Loucy (cell line): ENCODE results near the gene HHATL.

Source experiments
- H2AFZ ChIP-seq: fragments of 200-600 bp; sonication (generic); 2 replicates; pipeline ENCODE4 v1.6.0; 2016; ENCODE audit warnings: antibody characterized with exemption, mild to moderate bottlenecking, low read length, moderate library complexity
- H3F3A ChIP-seq: fragments of 200-600 bp; 2 replicates; pipeline ENCODE4 v1.6.0; 2016; ENCODE audit warnings: antibody characterized with exemption, low read depth, mild to moderate bottlenecking
- H3K27me3 ChIP-seq: fragments of 200-600 bp; sonication (generic); 2 replicates; pipeline ENCODE4 v1.6.1; 2014; ENCODE audit warnings: low read length, mild to moderate bottlenecking; ENCODE audit not compliant: insufficient read depth, poor library complexity, severe bottlenecking
- H3K36me3 ChIP-seq: fragments of 200-600 bp; sonication (generic); 2 replicates; pipeline ENCODE4 v1.6.1; 2016; ENCODE audit warnings: low read length; ENCODE audit not compliant: insufficient read depth
- H3K4me1 ChIP-seq: fragments of 200-600 bp; sonication (generic); 2 replicates; pipeline ENCODE4 v1.5.1; 2014; ENCODE audit warnings: low read length, mild to moderate bottlenecking; ENCODE audit not compliant: insufficient read depth, poor library complexity, severe bottlenecking
- H3K4me2 ChIP-seq: fragments of 200-600 bp; sonication (generic); 2 replicates; pipeline ENCODE4 v1.6.0; 2014; ENCODE audit warnings: antibody characterized with exemption, low read length, low read depth, mild to moderate bottlenecking; ENCODE audit not compliant: poor library complexity, severe bottlenecking
- H3K4me3 ChIP-seq: fragments of 200-600 bp; sonication (generic); 2 replicates; pipeline ENCODE4 v1.5.1; 2014; ENCODE audit warnings: low read length, mild to moderate bottlenecking, mixed read lengths; ENCODE audit not compliant: poor library complexity, severe bottlenecking
- H3K79me2 ChIP-seq: fragments of 200-600 bp; sonication (generic); 2 replicates; pipeline ENCODE4 v1.6.1; 2014; ENCODE audit warnings: low read length; ENCODE audit not compliant: insufficient read depth
- H3K9ac ChIP-seq: fragments of 200-600 bp; sonication (generic); 2 replicates; pipeline ENCODE4 v1.6.0; 2014; ENCODE audit warnings: mild to moderate bottlenecking, low read depth, low read length, moderate library complexity; ENCODE audit not compliant: poor library complexity, severe bottlenecking
- H3K9me2 ChIP-seq: fragments of 200-600 bp; sonication (generic); replicated peaks from 2 replicates; pipeline ENCODE4 v1.6.1; 2016; ENCODE audit warnings: low read depth, low read length, mixed read lengths
- H3K9me3 ChIP-seq: fragments of 200-600 bp; sonication (generic); 2 replicates; pipeline ENCODE4 v1.6.1; 2014; ENCODE audit warnings: mild to moderate bottlenecking, antibody characterized with exemption, low read length, low read depth; ENCODE audit not compliant: insufficient read depth
- H4K20me1 ChIP-seq: fragments of 200-600 bp; sonication (generic); 2 replicates; pipeline ENCODE4 v1.6.0; 2014; ENCODE audit warnings: antibody characterized with exemption, low read length, mild to moderate bottlenecking; ENCODE audit not compliant: insufficient read depth, poor library complexity, severe bottlenecking
- CTCF ChIP-seq: fragments of 200-600 bp; sonication (generic); conservative IDR thresholded peaks from 2 replicates; pipeline ENCODE4 v1.5.1; 2014; ENCODE audit warnings: mild to moderate bottlenecking, antibody characterized with exemption, low read length
- EZH2phosphoT487 ChIP-seq: fragments of 200-600 bp; IDR thresholded peaks from 2 replicates; pipeline ENCODE4 v1.6.1; 2018; ENCODE audit warnings: antibody characterized with exemption, mild to moderate bottlenecking, moderate library complexity, borderline replicate concordance

Gene HHATL

GRCh38 chr3:42697289-42698051 lies 5.1 kb downstream of the HHATL start:
- Histone ChIP-seq H3K4me2 (no peak overlapping the region), H3K9ac (no peak overlapping the region), H3K79me2 (no peaks in the 10 kb centered on the region), H3K27me3 (no peaks in the 10 kb centered on the region), H3K4me3 (no peak overlapping the region), H3K36me3 (no peaks in the 10 kb centered on the region), H3K4me1 (no peaks in the 10 kb centered on the region), H4K20me1 (no peaks in the 10 kb centered on the region), H3F3A (no peaks in the 10 kb centered on the region), H3K9me2 (no peaks in the 10 kb centered on the region), H2AFZ (no peak overlapping the region), H3K9me3 (no peaks in the 10 kb centered on the region)
- no peak for TF ChIP-seq EZH2phosphoT487
- TF ChIP-seq CTCF = no peak

- Histone ChIP-seq H3K4me3 (no peak overlapping the region), H3K4me2 (no peak overlapping the region), H3K27me3 (no peaks in the 10 kb centered on the region), H3K36me3 (no peaks in the 10 kb centered on the region), H3F3A (no peaks in the 10 kb centered on the region), H2AFZ (no peak overlapping the region), H3K79me2 (no peaks in the 10 kb centered on the region), H3K9ac (no peak overlapping the region), H3K9me2 (no peaks in the 10 kb centered on the region), H3K9me3 (no peaks in the 10 kb centered on the region), H4K20me1 (no peaks in the 10 kb centered on the region), H3K4me1 (no peaks in the 10 kb centered on the region)
- TF ChIP-seq CTCF (no peak), EZH2phosphoT487 (no peak)
These were observed 6.0 kb downstream of the HHATL start for GRCh38 chr3:42696356-42697288.

GRCh38 chr3:42694366-42694765 lies 8.2 kb downstream of the HHATL start:
- Histone ChIP-seq H3K4me1 (no peaks in the 10 kb centered on the region), H3K9ac (no peak overlapping the region), H4K20me1 (no peaks in the 10 kb centered on the region), H3K4me3 (no peak overlapping the region), H3K9me3 (no peaks in the 10 kb centered on the region), H3K4me2 (no peak overlapping the region), H3K36me3 (no peaks in the 10 kb centered on the region), H3K79me2 (no peaks in the 10 kb centered on the region), H3K9me2 (no peaks in the 10 kb centered on the region), H3F3A (no peaks in the 10 kb centered on the region), H3K27me3 (no peaks in the 10 kb centered on the region), H2AFZ (no peak overlapping the region)
- no peak for TF ChIP-seq EZH2phosphoT487
- TF ChIP-seq CTCF = no peak
